HG03354 (cell line): ENCODE measurements around the gene RNF213.

Experiments
- ATAC-seq: cut with Tn5 transposase; IDR thresholded peaks from one replicate; pipeline ENCODE4 v1.9.1; 2021; ENCODE audit warnings: mild to moderate bottlenecking; ENCODE audit not compliant: unreplicated experiment, poor library complexity, severe bottlenecking

The RNF213 gene

GRCh38 chr17:80422981-80423380 is 162.3 kb downstream of the RNF213 start:
- no peak for ATAC-seq

- no peak for ATAC-seq
These were observed 163.0 kb downstream of the RNF213 start for GRCh38 chr17:80423536-80424225.

GRCh38 chr17:80424261-80424660 is 163.6 kb downstream of the RNF213 start:
- ATAC-seq, result no peak

GRCh38 chr17:80424878-80425765 is 164.5 kb downstream of the RNF213 start:
- no peak for ATAC-seq

DNA sequence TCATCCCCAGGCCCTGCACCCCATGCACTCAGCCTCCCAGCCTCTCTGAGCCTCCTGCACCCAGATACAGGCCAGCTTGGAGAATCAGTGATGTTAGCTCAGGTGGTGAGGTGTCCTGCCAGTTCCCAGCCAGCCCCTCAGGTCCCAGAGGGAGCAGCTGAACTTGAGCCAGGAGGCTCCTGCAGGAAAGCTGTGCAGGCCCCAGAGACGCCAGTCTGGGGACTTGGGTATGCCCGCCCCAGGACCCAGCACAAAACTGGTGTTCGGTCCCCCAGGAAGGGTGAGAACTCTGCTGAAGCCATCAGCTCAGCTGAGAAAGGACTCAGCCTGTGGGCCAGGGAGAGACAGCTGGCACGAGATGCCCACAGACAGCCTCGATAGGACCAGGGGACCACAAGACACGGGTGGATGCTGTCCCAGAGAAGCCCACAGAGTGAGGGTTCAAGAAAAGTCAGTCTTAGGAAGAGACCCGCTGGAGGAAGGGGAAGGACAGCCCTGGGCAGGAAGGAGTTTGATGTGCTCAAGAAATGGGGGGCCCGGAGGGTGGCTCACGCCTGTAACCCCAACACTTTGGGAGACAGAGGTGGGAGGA is 165.3 kb downstream of the RNF213 start:
- ATAC-seq, result no peak

GRCh38 chr17:80426671-80427326 is 166.1 kb downstream of the RNF213 start:
- ATAC-seq, result no peak

DNA sequence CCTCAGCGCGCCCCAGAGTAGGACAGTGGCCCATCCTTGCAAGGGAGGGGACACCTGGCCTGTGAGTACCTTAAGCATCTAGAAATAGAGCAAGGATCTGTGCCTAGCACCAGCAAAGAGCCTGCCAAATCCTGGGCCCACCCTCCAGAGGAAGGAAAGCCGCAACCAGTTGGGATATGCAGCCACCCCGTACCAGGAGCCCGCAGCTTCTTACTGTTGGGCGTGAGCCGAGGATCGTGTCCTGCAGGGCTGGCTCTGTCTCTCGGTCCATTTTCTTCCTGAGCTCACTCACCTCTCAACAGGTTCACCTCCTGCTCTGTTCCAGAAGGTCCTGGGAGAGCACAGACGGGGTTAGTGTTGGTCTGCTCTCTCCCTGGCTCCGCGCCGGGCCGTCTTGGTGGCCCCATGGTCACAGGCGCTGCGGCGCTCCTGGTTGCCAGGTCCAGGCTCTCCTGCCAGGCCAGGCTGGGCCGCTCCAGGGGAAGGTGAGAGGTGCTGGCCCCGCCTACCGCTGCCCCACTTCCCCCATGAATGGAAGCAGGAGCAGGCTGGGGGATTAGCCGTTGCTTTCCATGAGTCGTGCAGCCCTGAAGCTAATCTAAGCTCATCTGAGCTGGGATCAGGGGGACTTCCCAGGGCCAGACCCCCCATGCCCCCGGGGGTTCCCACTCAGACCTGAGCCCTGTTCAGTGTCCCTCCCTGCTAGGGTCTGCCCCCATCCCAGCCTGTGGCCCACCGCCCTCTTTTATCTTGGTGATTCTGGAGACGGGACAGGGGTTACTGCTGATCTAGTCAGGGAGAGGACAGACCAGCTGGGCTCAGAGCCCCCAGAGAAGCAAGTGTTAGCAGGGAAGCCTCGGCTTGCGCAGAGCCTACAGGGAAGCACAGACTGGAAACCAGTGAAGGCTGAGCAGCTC is 167.0 kb downstream of the RNF213 start:
- ATAC-seq, result no peak

DNA sequence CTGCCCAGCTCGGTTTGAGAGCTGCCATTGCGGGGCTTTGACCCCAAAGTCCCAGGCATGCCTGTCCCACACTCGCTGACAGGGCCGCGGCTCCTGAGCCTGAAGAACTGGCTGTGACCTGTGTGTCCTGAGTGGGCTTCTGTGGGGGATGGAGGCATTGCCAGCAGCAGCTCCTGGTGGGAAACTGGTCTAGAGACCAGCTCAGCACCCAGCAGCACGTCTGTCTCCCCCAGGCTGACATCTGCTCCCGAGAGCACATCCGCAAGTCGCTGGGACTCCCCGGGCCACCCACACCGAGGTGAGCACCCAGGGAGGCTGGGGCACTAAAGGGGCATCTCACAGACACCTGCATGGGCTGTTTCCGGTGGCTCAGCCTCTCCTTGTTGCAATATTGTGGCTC is 167.7 kb downstream of the RNF213 start:
- no peak for ATAC-seq

DNA sequence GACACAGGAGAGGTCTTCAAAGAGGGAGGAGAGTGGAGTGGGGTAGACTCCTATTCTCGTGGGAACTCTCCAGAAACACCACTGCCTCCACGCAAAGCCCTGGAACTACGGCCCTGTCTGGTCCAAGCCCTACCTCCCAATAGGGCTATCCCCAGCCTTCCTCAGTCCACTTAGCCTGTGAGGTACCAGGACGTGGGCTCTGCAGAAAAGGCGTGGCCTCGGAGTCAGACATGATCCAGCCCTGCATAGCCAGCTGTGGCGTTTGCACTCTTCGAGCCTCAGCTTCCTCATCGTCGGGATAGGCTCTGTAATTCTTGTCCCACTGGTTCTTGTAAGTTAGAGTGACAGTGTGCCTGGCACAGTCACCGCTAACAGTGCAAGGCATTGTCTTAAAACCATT is 168.1 kb downstream of the RNF213 start:
- no peak for ATAC-seq

DNA sequence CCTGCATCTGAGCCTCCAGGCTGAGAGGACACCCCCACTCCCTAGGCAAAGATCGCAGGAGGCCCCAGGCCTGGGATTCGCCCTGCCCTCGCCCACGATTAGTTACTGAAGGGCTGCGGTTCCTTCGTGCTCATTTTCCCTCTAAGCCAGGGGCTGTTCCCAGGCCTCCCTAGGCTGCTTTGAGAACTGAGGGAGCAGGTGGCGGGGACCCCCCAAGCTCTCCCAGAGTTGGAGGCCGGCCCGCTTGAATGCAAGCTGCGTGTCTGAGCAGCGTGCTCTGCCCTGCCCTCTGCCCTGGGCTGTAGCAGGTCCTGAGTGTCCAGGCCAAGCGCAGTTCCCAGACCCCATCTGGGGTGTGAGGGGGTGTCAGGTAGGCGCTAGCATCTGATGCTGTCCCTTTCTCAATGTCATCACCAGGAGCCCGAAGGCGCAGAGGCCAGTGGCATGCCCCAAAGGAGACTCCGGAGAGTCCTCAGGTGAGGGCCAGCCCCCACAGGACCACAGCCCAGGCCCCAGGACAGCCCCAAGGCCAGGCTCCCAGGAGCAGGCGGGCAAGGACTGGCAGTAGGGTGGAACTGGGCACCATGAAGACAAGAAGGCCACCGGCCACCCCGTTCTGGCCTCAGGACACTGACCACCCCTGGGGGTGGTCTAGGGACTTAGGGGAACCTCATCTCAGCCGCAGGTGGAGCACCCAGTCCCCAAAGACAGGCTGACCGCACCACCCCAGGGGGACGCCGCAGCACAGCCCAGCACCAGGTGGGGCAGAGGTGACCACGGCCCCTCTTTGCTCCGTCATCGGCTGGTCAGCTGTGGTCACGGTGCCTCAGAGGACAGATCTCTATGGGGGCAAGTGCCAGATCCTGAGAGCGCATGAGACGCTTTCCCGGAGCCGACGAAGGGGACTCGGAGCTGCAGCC is 169.0 kb downstream of the RNF213 start:
- no peak for ATAC-seq

DNA sequence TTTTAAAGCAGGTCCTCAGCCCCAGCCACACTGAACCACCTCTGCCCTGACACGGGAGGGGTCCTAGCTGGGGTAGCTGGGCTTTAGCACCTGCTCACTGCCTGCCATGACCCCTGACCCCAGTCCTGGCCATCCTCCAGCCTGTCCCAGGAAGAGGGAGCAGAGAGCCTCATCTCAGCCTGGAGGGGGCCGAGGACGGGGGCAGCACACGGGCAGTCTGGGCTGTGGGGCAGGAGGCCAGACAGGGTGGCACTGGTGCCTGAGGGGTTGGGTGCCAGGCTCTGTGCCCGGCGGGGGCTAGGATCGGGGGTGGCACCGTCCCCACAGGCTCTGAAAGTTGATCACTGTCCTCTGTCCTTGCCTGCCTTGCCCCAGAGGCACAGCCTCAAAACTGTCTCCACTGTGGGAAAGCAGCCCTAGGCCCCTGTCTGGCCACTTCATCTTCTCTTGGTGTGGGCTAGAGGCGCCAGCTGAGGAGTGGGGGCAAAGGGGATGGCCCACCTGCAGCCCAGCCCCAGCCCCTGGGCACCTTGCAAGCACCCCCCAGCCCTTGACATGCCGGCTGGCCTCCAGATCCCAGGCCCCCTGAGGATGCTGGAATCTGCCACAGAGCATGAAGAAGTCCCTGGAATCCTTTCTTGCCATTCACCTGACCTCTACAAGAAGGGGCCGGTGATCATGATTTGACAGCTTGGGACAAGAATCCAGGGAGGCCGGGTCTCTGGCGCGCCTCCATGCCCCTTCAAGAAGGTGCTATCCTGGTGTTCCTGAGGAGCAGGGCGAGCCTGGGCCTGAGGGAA is 170.0 kb downstream of the RNF213 start:
- no peak for ATAC-seq

- ATAC-seq, result no peak
These were observed 170.9 kb downstream of the RNF213 start for GRCh38 chr17:80431246-80432195.

DNA sequence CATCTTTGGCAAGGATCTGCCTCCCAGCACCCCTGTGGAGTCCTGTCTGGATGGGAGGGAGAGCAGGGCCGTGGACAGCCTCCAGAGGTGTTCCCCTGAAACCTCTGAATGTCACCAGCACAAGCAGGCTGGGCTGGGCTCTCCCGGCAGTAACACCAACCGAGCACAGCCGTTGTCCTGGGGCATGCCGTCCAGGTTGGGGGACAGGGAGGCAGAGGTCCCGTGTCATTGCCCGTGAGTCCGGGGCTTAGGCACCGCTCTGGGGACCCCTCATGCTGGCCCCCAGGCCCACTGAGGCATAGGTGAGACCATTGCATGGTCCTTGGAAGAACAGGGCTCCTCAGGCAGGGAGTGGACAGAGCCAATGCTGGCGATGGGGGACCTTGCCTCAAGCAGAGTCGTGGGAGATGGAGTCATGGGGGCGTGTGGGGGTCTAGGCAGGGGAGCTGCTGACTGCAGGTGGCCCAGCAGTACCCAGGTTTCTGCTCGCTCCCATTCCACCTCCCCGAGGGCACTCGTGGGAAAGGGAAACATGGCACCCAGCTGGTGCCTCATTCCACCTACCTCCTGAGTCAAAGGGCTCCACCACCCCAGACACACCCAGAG is 171.8 kb downstream of the RNF213 start:
- no peak for ATAC-seq

GRCh38 chr17:80432961-80433550 is 172.4 kb downstream of the RNF213 start:
- ATAC-seq, result no peak

- ATAC-seq, result no peak
These were observed 173.4 kb downstream of the RNF213 start for GRCh38 chr17:80433916-80434666.
